ENCODE data around the gene PARL.

- TF ChIP-seq, protein P1, sequence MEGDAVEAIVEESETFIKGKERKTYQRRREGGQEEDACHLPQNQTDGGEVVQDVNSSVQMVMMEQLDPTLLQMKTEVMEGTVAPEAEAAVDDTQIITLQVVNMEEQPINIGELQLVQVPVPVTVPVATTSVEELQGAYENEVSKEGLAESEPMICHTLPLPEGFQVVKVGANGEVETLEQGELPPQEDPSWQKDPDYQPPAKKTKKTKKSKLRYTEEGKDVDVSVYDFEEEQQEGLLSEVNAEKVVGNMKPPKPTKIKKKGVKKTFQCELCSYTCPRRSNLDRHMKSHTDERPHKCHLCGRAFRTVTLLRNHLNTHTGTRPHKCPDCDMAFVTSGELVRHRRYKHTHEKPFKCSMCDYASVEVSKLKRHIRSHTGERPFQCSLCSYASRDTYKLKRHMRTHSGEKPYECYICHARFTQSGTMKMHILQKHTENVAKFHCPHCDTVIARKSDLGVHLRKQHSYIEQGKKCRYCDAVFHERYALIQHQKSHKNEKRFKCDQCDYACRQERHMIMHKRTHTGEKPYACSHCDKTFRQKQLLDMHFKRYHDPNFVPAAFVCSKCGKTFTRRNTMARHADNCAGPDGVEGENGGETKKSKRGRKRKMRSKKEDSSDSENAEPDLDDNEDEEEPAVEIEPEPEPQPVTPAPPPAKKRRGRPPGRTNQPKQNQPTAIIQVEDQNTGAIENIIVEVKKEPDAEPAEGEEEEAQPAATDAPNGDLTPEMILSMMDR (IDR thresholded peaks at IDR 0.05) = no peak
- TF ChIP-seq TCF7L2 (IDR thresholded peaks at IDR 0.05; ENCODE audit: low read depth, low read length) (no peak), POLR2AphosphoS5 (IDR thresholded peaks at IDR 0.05; ENCODE audit: low read depth, low read length) (no peak), SIN3A (IDR thresholded peaks at IDR 0.05; ENCODE audit: borderline replicate concordance, insufficient read depth, low read depth, low read length) (no peak)
- TF ChIP-seq, protein P2, sequence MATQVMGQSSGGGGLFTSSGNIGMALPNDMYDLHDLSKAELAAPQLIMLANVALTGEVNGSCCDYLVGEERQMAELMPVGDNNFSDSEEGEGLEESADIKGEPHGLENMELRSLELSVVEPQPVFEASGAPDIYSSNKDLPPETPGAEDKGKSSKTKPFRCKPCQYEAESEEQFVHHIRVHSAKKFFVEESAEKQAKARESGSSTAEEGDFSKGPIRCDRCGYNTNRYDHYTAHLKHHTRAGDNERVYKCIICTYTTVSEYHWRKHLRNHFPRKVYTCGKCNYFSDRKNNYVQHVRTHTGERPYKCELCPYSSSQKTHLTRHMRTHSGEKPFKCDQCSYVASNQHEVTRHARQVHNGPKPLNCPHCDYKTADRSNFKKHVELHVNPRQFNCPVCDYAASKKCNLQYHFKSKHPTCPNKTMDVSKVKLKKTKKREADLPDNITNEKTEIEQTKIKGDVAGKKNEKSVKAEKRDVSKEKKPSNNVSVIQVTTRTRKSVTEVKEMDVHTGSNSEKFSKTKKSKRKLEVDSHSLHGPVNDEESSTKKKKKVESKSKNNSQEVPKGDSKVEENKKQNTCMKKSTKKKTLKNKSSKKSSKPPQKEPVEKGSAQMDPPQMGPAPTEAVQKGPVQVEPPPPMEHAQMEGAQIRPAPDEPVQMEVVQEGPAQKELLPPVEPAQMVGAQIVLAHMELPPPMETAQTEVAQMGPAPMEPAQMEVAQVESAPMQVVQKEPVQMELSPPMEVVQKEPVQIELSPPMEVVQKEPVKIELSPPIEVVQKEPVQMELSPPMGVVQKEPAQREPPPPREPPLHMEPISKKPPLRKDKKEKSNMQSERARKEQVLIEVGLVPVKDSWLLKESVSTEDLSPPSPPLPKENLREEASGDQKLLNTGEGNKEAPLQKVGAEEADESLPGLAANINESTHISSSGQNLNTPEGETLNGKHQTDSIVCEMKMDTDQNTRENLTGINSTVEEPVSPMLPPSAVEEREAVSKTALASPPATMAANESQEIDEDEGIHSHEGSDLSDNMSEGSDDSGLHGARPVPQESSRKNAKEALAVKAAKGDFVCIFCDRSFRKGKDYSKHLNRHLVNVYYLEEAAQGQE (IDR thresholded peaks at IDR 0.05; ENCODE audit: insufficient read depth in 1 of 2, low read depth in 2 of 2, low read length in 1 of 2) = no peak
These were observed 56.7 kb downstream of the PARL start for GRCh38 chr3:183827809-183828537.

Data from Panc1 (cell line).